GM12865 (cell line): ENCODE measurements around the gene LIPE.
"Not testable (repeated sequence)": the region's sequence is repeated elsewhere in the genome, so short reads cannot be mapped to it uniquely, and the experiment has no call there.

Experiments used
- DNase-seq: peaks from one replicate; pipeline ENCODE4 v3.0.0; 2010; ENCODE audit warnings: low read depth
- H3K4me3 ChIP-seq: 2 replicates; pipeline ENCODE4 v1.5.1; 2011; ENCODE audit warnings: mild to moderate bottlenecking, low read depth, low read length, control low read depth
- TF ChIP-seq, protein P1 (sequence below): IDR thresholded peaks from 2 replicates; pipeline ENCODE4 v1.5.1; 2011; ENCODE audit warnings: low read length, control low read depth, low read depth, inconsistent platforms; ENCODE audit not compliant: insufficient read depth; ENCODE audit errors: missing control alignments

LIPE gene

DNA sequence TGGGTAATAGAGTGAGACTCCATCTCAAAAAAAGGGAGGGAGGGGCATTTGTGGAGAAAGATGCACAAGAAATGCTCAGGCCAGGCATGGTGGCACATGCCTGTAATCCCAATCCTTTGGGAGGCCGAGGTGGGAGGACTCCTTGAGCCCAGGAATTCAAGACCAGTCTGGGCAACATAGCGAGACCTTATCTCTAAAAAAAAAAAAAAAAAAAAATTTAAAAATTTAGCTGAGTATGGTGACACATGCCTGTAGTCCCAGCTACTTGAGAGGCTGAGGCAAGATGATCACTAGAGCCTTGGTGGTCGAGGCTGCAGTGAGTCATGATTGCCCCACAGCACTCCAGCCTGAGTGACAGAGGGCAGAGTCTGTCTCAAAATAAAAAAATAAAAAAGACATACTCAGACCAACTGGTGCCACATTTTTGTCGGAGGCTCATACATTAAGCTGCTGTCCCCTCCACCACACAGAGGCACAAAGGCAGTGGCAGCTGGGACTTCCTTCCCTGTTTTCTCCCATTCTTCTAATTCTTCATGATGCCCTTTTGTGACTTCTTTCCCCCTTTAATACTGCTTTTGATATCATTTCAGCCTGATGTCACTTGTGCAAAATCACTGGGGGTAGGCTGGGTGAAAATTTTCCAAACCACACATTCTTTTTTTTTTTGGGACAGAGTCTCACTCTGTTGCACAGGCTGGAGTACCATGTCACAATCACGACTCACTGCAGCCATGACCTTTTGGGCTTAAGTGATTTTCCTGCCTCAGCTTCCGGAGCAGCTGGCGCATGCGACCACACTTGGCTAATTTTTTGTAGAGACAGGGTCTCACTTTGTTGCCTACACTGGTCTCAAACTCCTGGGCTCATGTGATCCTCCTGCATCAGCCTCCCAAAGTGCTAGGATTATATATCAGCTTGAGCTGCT lies 42.4 kb upstream of the LIPE start:
- no peak overlapping the region for H3K4me3 ChIP-seq
- no peak for DNase-seq
- TF ChIP-seq, protein P1, sequence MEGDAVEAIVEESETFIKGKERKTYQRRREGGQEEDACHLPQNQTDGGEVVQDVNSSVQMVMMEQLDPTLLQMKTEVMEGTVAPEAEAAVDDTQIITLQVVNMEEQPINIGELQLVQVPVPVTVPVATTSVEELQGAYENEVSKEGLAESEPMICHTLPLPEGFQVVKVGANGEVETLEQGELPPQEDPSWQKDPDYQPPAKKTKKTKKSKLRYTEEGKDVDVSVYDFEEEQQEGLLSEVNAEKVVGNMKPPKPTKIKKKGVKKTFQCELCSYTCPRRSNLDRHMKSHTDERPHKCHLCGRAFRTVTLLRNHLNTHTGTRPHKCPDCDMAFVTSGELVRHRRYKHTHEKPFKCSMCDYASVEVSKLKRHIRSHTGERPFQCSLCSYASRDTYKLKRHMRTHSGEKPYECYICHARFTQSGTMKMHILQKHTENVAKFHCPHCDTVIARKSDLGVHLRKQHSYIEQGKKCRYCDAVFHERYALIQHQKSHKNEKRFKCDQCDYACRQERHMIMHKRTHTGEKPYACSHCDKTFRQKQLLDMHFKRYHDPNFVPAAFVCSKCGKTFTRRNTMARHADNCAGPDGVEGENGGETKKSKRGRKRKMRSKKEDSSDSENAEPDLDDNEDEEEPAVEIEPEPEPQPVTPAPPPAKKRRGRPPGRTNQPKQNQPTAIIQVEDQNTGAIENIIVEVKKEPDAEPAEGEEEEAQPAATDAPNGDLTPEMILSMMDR, result no peak

DNA sequence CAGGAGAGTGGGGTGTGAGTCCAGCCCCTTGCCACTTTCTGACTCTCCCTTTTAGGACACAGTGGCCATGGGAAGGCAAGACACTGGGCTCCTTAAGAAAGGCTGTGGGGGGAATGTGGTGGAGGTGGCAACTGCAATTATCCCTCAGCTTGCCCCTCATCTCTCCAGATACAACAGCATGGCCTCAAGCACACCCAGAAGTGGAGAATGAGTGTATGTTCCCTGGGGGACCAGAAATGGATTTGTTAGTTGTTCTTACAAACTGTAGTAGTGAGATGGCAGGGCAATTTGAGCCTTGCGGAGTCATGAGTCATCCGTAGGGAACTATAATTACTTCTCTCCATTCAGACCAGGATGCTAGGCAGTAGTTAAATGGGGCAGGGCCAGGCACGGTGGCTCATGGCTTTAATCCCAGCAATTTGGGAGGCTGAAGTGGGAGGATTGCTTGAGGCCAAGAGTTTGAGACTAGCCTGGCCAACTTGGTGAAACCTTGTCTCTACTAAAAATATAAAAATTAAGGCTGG lies 41.1 kb upstream of the LIPE start:
- DNase-seq, result no peak
- H3K4me3 ChIP-seq, result no peak overlapping the region

DNA sequence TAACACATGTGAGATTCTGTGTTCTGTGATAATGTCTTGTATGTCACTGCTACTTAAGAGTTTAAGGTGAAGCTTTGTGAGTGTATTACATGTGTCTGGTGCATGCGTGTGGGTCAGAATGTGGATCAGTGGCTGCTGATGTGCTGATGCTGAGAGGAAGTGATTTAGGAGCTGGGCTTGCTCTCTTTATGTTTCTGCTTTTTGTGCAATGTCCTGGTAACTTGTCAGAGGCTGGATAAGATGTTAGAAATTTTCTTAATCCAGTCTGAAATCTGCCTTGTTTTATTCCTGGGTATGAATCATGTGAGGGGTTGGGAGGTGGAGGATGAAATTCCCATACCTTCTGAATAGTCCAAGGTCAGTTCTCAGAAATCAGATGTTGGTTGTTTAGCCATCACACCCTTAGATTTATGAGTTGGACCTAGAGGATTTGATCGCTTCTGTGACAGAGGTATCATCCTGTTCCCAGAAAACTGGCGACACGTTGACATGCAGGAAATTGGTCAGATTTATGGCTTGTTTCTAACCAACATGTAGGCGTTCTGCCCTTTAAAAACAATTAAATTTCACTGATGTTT lies 40.1 kb upstream of the LIPE start:
- TF ChIP-seq, protein P1, result no peak
- peak; percentile 6 for DNase-seq
- no peak overlapping the region for H3K4me3 ChIP-seq

More for the DNA sequence above, 41.1 kb upstream of the LIPE start:
- TF ChIP-seq, protein P1, result no peak

- TF ChIP-seq, protein P1, result no peak
- H3K4me3 ChIP-seq, result no peak overlapping the region
Observed at GRCh38 chr19:42466521-42467182, 39.5 kb upstream of the LIPE start.

DNA sequence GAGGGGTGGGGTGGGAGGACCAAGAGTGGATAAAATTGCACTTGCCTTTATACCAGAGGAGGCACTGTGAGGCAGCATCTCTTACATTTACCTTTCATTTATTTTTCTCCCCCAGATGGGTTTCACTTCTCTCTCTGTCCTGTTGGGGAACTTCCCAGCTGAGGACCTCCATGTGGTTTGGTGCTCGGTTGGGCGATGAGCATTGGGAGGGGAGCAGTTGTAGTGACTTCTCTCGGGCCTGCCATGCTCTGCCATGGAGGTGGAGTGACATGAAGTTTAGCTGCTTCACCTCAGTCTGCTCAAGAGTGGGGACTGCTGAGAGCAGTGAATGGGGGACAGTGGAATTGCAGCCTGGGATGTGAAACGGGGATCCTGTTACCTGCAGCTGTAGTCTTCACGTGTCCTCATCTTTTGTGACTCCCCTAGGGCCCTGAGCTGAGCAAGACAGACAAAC lies 38.7 kb upstream of the LIPE start:
- DNase-seq, result peak; percentile 82
- TF ChIP-seq, protein P1, result peak; percentile 34
- H3K4me3 ChIP-seq, result no peak overlapping the region

More at GRCh38 chr19:42466521-42467182, 39.5 kb upstream of the LIPE start:
- DNase-seq, result peak; percentile 26

GRCh38 chr19:42461700-42462324 lies 34.6 kb upstream of the LIPE start:
- no peak overlapping the region for H3K4me3 ChIP-seq
- TF ChIP-seq, protein P1, result no peak
- no peak for DNase-seq

DNA sequence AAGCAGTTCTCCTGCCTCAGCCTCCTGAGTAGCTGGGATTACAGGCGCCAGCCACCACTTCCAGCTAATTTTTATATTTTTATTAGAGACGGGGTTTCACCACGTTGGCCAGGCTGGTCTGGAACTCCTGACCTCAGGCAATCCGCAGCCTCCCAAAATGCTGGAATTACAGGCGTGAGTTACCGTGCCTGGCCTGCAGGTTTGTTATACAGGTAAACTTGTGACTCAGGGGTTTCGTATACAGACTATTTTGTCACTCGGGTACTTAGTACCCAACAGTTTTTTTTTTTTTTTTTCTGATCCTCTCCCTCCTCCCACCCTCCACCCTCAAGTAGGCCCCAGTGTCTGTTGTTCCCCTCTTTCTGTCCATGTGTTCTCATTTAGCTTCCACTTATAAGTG lies 34.0 kb upstream of the LIPE start:
- not testable (repeated sequence) for H3K4me3 ChIP-seq, DNase-seq
